ENCODE results near the gene OR5D14. TPM values are rescaled to one million over a fixed set of nuclear protein-coding genes. Genes with fewer than 3 reads are reported as not detected.

The OR5D14 gene
- total RNA-seq = not detected in 2 replicates

DNA sequence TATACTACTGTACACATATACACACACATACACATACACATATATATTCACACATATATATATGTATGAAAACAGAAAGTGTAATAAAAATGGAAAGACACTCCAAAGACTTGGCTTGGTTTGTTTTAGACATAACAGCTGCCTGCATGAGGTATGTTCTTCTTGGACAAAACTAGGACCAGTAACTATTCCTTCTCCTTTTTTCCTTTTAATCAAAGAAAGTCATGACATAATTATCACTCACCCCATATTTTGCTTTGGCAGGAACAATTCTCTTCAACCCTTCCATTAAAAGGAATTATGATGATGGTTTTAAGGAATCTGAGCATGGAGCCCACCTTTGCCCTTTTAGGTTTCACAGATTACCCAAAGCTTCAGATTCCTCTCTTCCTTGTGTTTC is at the start of gene OR5D14:
OR5D14 (plus strand) TSS at position 301 of the 400 bp plus-strand sequence; CDS start at position 301, 0 bp downstream.

DNA sequence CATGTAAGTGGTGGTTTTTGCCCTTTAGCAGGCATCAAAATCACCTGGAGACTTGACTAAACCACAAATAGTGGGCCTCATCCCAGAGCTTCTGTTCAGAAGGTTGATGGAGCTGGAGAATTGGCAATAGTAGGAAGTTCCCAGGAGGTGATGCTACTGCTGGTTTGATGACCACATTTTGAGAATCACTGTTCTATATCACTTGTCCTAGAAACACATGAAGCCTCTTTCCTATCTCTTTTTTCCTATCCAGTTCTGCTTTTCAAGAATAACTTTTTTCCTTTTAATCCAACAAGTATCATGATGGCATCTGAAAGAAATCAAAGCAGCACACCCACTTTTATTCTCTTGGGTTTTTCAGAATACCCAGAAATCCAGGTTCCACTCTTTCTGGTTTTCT is 22.2 kb upstream of the OR5D14 start, which contains the start of gene OR5D13:
OR5D13 (plus strand) TSS at position 301 of the 400 bp plus-strand sequence; CDS start at position 301, 0 bp downstream.

GRCh38 chr11:55811067-55811466 is 15.7 kb downstream of the OR5D14 start, which contains the start of gene OR5L1:
Gene OR5L1, plus strand, starts transcription at chr11:55811367. Its CDS starts 100 bp downstream, at chr11:55811467.

GRCh38 chr11:55819330-55819729 is 24.0 kb downstream of the OR5D14 start, which contains the start of gene OR5D18:
Gene OR5D18, plus strand, starts transcription at chr11:55819630. Its CDS starts 0 bp downstream, at chr11:55819630.

DNA sequence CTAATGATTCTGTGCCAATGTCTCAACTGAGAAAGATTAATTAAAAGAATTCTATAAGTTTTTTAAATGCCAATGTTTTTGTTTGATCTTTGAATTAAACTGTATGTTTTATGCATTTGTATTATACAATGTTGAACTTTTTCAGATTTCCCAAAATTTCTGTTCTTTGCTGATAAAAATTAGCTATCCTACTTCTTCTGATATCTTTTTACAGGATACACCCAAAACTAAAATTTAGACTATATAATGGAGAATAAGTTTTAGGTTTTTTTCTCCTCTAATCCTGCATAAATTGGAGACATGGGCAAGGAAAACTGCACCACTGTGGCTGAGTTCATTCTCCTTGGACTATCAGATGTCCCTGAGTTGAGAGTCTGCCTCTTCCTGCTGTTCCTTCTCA is 31.6 kb downstream of the OR5D14 start, which contains the start of gene OR5L2:
OR5L2 (plus strand) TSS at position 301 of the 400 bp plus-strand sequence; CDS start at position 301, 0 bp downstream.

GRCh38 chr11:55838452-55838851 is 43.1 kb downstream of the OR5D14 start, which contains the start of gene OR5D16:
Gene OR5D16, plus strand, starts transcription at chr11:55838752. Its CDS starts 0 bp downstream, at chr11:55838752.

Other genes with a start within 250 kb of the OR5D14 start
- not detected in 2 replicates for gene OR4C15, start 241.1 kb upstream of the OR5D14 start, total RNA-seq
- not detected in 2 replicates for gene OR4C16, start 223.4 kb upstream of the OR5D14 start, total RNA-seq
- not detected in 2 replicates for gene OR4C11, start 187.9 kb upstream of the OR5D14 start, total RNA-seq
- not detected in 2 replicates for gene OR4P4, start 160.4 kb upstream of the OR5D14 start, total RNA-seq
- gene OR4S2, start 147.2 kb upstream of the OR5D14 start, total RNA-seq = not detected in 2 replicates
- not detected in 2 replicates for gene OR4C6, start 133.4 kb upstream of the OR5D14 start, total RNA-seq
- not detected in 2 replicates for gene OR5D13, start 22.1 kb upstream of the OR5D14 start, total RNA-seq
- gene OR5L1, start 15.8 kb downstream of the OR5D14 start, total RNA-seq = not detected in 2 replicates
- not detected in 2 replicates for gene OR5D18, start 24.1 kb downstream of the OR5D14 start, total RNA-seq
- not detected in 2 replicates for gene OR5L2, start 31.7 kb downstream of the OR5D14 start, total RNA-seq
- not detected in 2 replicates for gene OR5D16, start 43.2 kb downstream of the OR5D14 start, total RNA-seq
- gene TRIM51, start 87.7 kb downstream of the OR5D14 start, total RNA-seq = not detected in 2 replicates
- not detected in 2 replicates for gene OR5W2, start 119.0 kb downstream of the OR5D14 start, total RNA-seq
- gene OR5I1, start 140.8 kb downstream of the OR5D14 start, total RNA-seq = not detected in 2 replicates
- not detected in 2 replicates for gene OR10AG1, start 174.4 kb downstream of the OR5D14 start, total RNA-seq
- gene OR5F1, start 199.1 kb downstream of the OR5D14 start, total RNA-seq = not detected in 2 replicates
- gene OR5AS1, start 232.1 kb downstream of the OR5D14 start, total RNA-seq = not detected in 2 replicates